RWPE1 (cell line): ENCODE results near the gene TRAPPC12.

Experiments
- CTCF ChIA-PET: fragments of 350-600 bp; sonication (Branson Sonifier 250); formaldehyde crosslinking; extraction: SDS; loops from one replicate; lab custom pipeline; 2021; lab: Yijun Ruan, JAX
- POLR2A ChIA-PET: fragments of 400-600 bp; formaldehyde crosslinking; extraction: SDS; loops from one replicate; lab custom pipeline; 2020; ENCODE audit warnings: antibody characterized with exemption; ENCODE audit not compliant: low non-redundant PET; lab: Yijun Ruan, JAX
- DNase-seq: peaks from one replicate; pipeline ENCODE4 v3.0.0; 2012; ENCODE audit warnings: low spot score
- H3K27ac ChIP-seq: fragments of 450-650 bp; 2 replicates; pipeline ENCODE4 v1.5.1; 2017
- TF ChIP-seq, protein P1 (sequence below): fragments of 450-650 bp; conservative IDR thresholded peaks from 2 replicates; pipeline ENCODE4 v1.5.1; 2017; ENCODE audit warnings: low read depth, mild to moderate bottlenecking

Gene TRAPPC12

DNA sequence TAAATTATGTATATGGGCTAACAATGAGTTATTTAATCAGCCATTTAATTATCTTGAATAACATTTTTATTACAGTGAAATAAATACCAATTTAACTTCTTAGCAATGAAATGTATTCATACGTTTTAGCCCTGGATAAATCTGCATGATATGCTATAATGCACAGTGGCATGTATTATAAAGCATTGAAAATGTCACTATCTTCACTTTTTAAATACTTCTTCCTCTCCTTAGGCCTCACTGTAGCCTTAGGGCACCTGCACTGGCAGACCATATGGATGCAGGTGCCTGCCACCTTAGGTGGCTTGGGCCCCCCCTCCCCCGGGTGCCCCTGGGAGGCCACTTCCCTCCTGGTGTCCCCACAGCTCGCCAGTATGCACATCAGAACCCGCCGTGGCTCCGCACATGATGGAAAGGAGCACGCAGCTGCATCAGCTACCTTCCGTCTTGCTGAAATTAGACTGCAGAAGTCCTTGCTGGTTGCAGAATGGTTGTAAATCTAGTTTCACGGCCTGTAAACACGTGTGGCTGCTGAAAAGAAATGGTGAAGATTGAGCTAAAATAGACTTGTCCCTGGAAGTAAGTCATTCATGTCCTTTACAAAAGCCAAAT lies 83.1 kb downstream of the TRAPPC12 start:
- POLR2A ChIA-PET = no interaction called here
- TF ChIP-seq, protein P1, sequence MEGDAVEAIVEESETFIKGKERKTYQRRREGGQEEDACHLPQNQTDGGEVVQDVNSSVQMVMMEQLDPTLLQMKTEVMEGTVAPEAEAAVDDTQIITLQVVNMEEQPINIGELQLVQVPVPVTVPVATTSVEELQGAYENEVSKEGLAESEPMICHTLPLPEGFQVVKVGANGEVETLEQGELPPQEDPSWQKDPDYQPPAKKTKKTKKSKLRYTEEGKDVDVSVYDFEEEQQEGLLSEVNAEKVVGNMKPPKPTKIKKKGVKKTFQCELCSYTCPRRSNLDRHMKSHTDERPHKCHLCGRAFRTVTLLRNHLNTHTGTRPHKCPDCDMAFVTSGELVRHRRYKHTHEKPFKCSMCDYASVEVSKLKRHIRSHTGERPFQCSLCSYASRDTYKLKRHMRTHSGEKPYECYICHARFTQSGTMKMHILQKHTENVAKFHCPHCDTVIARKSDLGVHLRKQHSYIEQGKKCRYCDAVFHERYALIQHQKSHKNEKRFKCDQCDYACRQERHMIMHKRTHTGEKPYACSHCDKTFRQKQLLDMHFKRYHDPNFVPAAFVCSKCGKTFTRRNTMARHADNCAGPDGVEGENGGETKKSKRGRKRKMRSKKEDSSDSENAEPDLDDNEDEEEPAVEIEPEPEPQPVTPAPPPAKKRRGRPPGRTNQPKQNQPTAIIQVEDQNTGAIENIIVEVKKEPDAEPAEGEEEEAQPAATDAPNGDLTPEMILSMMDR = peak; percentile 69
- CTCF ChIA-PET = interaction anchor here (0.6 to 1.5 kb wide), 6 partner anchors 10 to 269 kb away, joined by 3 to 6 read pairs (median 4); no protein-coding TSS in a partner anchor
- H3K27ac ChIP-seq = peak overlapping the region; percentile 98
- no peak for DNase-seq

DNA sequence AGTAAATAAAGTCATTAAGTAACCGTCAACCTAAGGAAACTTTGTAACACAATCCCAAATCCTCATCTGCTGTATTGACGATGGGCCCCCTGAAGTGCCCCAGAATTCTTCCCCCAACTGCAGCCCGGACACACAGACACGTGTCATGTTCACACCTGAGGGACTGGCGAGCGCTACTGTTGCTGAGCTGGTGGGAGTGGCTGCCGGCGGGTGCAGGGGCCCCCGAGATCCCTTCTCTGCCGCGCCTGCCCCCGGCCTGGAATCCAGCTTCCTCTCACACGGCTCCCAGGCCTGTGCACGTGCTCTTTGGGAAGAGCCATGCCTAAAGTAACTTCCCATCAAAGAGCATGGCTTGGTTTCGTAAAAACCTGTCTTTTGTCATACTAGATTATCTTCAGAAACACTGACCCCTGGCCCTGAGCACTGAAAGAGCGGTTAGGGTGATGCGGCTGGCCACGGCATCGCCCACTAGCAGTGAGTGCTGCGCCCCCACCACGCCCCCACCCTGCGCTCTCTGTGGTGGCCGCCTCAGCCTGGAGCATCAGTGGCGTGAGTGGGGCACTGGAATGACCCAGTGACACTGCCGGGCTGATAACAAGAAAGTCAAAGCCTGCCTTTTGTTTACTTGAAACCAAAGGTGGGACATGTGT lies 83.8 kb downstream of the TRAPPC12 start:
- H3K27ac ChIP-seq = peak overlapping the region; percentile 98
- ChIA-PET CTCF (interaction anchor here (0.6 to 1.5 kb wide), 3 partner anchors 10 to 40 kb away, joined by 3 to 6 read pairs (median 6); no protein-coding TSS in a partner anchor), POLR2A (no interaction called here)
- TF ChIP-seq, protein P1 = no peak
- DNase-seq = no peak

DNA sequence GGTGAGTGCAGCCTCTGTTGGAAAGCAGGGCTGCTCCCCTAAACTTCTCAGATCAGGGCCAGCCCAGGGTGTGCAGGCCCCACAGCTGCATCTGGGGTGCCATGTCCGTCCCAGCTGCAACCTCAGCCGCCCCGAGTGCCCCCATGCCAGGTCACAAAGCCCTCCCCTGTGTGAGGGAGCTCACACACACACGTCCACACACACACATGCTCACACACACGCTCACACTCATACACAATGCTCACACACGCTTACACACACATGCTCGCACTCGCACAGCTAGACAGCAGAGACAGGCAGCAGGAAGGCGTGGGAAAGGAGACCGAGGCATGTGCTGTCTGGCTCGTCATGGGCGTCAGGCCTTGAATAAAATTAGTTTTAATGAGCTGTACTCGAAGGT lies 84.5 kb downstream of the TRAPPC12 start:
- CTCF ChIA-PET = interaction anchor here (1.3 kb wide), 1 partner anchor 40 kb away, joined by 6 read pairs; no protein-coding TSS in a partner anchor
- DNase-seq = no peak
- peak overlapping the region; percentile 98 for H3K27ac ChIP-seq
- POLR2A ChIA-PET = no interaction called here
- TF ChIP-seq, protein P1 = no peak

DNA sequence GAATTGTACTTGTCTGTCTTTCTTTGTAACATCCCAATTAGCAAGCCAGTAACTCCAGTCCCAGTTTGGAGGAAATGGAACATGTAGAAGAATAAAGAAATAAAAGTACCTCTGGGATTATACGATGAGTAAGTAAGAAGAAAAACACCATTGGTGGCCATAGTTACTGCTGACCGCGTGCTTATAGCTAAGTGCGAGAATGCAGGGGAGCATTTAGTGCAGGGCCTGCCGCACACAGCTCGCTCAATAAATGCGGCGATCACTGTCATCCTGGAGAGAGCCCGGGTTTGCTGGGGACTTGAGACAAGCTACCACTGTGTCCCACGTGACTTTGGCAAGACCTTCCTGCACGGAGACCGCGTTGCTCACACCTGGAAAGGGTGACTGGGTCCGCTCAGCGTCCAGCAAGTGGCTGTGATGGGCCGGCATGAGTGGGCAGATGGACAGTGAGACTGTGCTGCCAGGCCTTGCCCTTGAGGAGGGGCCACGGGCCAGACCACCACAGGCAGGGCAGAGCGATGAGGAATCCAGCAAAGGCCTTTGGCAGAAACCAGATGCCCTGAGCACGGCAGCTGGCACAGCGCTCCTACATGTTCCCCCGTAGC lies 85.0 kb downstream of the TRAPPC12 start:
- ChIA-PET CTCF (interaction anchor here (1.3 kb wide), 1 partner anchor 41 kb away, joined by 6 read pairs; no protein-coding TSS in a partner anchor), POLR2A (no interaction called here)
- TF ChIP-seq, protein P1 = no peak
- peak overlapping the region; percentile 98 for H3K27ac ChIP-seq
- no peak for DNase-seq

DNA sequence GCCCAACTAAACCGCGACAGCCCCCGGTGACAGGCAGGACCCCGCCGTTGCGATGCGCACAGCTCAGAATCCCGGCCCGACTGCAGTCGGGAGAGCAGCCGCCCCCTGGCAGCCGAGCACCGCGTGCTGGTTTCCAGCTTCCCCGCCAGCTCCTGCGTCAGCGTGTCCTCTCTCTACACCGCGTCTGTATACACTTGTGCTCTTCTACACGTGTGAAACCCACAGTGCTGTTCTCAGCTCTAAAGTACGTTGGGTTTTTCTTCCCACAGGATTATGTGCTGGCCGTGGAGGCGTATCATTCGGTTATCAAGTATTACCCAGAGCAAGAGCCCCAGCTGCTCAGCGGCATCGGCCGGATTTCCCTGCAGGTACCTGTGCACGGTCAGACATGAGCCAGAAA lies 85.8 kb downstream of the TRAPPC12 start:
- POLR2A ChIA-PET = no interaction called here
- no peak for DNase-seq
- TF ChIP-seq, protein P1 = no peak
- CTCF ChIA-PET = interaction anchor here (0.7 kb wide), 1 partner anchor 1986 kb away, joined by 3 read pairs; no protein-coding TSS in a partner anchor
- peak overlapping the region; percentile 98 for H3K27ac ChIP-seq

DNA sequence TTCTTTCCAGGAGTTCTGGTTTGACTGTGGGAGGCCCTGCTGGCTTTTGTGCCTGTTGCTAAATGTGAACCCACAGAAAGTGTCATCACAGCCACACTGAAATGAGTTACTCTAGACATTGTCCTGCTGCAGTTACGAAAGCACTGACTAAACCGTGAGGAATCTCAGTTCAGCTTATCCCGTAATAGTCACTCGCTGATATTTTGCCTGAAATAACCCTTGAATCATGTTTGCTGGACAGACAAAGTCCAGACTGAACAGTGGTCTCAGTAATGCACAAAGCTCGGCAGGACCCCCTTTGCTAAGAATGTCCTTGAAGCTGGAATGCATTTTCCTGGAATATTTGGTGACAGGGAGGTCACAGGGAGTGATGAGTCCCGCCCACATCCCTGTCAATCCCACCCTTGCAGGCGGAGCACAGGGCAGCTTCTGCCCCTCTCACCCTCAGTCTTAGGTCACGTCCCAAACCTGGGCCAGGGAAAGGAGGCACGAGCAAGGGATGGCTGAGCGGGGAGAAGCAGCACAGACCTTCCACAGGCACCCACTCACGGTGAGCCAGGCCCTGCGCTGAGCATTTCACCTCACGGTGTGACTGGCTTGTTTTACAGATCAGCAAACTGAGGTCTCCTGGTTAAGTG lies 86.5 kb downstream of the TRAPPC12 start:
- CTCF ChIA-PET = interaction anchor here (0.7 kb wide), 2 partner anchors 97 to 1985 kb away, joined by 3 to 5 read pairs; no protein-coding TSS in a partner anchor
- peak; percentile 81 for DNase-seq
- H3K27ac ChIP-seq = peak overlapping the region; percentile 98
- POLR2A ChIA-PET = no interaction called here
- TF ChIP-seq, protein P1 = no peak
